ENCODE data around the gene GATA5. TPM values are rescaled to one million over a fixed set of nuclear protein-coding genes. Genes with fewer than 3 reads are reported as not detected.

GATA5 gene
- total and polyA plus RNA-seq, 2 donors (not counting 3 experiments of a cell fraction or from before 2014, with no cell fraction given) = not detected

DNA sequence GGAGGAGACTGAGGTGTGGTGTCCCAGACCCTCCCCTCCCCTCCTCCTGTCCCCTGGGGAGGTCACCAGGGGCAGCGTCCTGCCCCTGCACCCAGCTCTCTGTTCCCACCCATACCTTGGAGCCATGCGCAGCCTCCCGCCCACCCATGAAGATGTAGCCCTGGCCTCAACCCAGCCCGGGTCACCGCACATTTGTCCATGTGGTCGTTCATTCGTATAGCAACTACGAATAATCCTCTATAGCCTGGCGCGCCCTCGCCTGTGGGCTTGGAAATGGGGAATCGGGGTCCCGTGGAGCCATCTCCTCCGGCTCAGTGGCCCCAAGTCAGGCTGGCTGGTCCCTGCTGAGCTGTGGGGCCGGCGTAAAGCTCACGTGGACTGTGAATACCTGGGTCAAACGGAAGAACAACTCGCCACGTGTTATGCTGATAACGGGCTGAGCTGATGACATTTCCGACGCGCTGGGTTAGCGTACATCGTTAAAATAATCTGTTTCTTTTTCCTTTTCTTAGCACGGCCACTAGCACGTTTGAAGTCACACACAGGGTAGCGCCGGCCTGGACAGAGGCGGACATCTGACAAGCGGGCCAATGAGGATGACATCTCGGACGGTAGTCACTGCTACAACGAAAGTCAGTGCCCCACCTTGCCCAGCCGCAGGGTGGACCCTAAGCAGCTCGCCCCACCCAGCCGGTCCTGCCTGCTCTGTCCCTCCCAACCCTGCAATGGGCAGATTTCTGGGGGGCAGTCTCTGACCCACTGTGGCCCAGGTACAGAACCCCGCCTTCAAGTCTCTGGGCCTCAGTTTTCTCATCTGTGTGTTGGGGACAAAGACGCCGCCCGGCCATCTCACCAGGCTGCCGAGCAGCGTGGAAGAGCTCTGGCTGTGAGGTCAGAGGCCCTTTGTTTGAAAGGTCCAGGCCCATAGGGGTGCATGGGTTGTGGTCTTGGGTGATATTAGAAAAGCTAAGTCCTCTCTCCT lies 28.6 kb downstream of the GATA5 start:
- ChIA-PET POLR2A (no interaction called here), CTCF (interaction anchor here (1.0 kb wide), 1 partner anchor 38 kb away, joined by 3 read pairs; no protein-coding TSS in a partner anchor)
- Histone ChIP-seq H3K79me2 (ENCODE audit: control insufficient read depth, insufficient read depth, low read length) (no peaks in the 10 kb centered on the region), H3K9ac (replicated peaks; ENCODE audit: extremely low read depth, insufficient read depth, low read length) (no peak overlapping the region), H3K27me3 (ENCODE audit: control insufficient read depth in 2 of 2, insufficient read depth in 2 of 2, low read length in 2 of 2) (no peaks in the 10 kb centered on the region), H3K4me1 (ENCODE audit: control insufficient read depth, extremely low read depth, insufficient read depth, low read length) (no peaks in the 10 kb centered on the region), H2AFZ (ENCODE audit: low read depth, low read length) (no peak overlapping the region), H3K9me1 (replicated peaks; ENCODE audit: control insufficient read depth, extremely low read depth, insufficient read depth, low read length) (no peaks in the 10 kb centered on the region), H3K4me3 (replicated peaks in 1 of 3; ENCODE audit: insufficient read depth in 1 of 3, low read depth in 1 of 3, low read length in 3 of 3) (no peak overlapping the region), H3K4me2 (ENCODE audit: insufficient read depth, low read length) (no peak overlapping the region), H3K27ac (ENCODE audit: insufficient read depth, low read depth, low read length) (no peak overlapping the region), H3K36me3 (ENCODE audit: control insufficient read depth in 2 of 2, extremely low read depth in 1 of 2, insufficient read depth in 2 of 2, low read length in 2 of 2) (no peaks in the 10 kb centered on the region), H3K9me3 (replicated peaks; ENCODE audit: control insufficient read depth, insufficient read depth, low read length) (no peaks in the 10 kb centered on the region), H4K20me1 (replicated peaks; ENCODE audit: control insufficient read depth, extremely low read depth, insufficient read depth, low read length) (no peaks in the 10 kb centered on the region)
- FAIRE-seq (no peak), DNase-seq (ENCODE audit: low read depth, low spot score) (no peak)
- TF ChIP-seq GATA2 (IDR thresholded peaks at IDR 0.05; ENCODE audit: insufficient read depth, insufficient read length, low read depth, low read length) = no peak
- TF ChIP-seq, protein P1, sequence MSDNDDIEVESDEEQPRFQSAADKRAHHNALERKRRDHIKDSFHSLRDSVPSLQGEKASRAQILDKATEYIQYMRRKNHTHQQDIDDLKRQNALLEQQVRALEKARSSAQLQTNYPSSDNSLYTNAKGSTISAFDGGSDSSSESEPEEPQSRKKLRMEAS (IDR thresholded peaks at IDR 0.05; ENCODE audit: insufficient read depth, insufficient read length) = no peak
- TF ChIP-seq POLR2AphosphoS5 (IDR thresholded peaks at IDR 0.05; ENCODE audit: insufficient read depth, low read depth, low read length) = no peak
- TF ChIP-seq POLR2A (IDR thresholded peaks at IDR 0.05; ENCODE audit: low read depth, low read length) = no peak
- TF ChIP-seq, protein P2, sequence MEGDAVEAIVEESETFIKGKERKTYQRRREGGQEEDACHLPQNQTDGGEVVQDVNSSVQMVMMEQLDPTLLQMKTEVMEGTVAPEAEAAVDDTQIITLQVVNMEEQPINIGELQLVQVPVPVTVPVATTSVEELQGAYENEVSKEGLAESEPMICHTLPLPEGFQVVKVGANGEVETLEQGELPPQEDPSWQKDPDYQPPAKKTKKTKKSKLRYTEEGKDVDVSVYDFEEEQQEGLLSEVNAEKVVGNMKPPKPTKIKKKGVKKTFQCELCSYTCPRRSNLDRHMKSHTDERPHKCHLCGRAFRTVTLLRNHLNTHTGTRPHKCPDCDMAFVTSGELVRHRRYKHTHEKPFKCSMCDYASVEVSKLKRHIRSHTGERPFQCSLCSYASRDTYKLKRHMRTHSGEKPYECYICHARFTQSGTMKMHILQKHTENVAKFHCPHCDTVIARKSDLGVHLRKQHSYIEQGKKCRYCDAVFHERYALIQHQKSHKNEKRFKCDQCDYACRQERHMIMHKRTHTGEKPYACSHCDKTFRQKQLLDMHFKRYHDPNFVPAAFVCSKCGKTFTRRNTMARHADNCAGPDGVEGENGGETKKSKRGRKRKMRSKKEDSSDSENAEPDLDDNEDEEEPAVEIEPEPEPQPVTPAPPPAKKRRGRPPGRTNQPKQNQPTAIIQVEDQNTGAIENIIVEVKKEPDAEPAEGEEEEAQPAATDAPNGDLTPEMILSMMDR (IDR thresholded peaks at IDR 0.05; ENCODE audit: extremely low read depth in 1 of 2, insufficient read depth in 1 of 2, low read depth in 1 of 2, low read length in 2 of 2) = no peak
- TF ChIP-seq MYC (IDR thresholded peaks at IDR 0.05; ENCODE audit: low read depth, low read length) = no peak
- TF ChIP-seq FOS (IDR thresholded peaks at IDR 0.05; ENCODE audit: borderline replicate concordance, insufficient read depth, low read length) = no peak
- no peak for TF ChIP-seq EZH2 (IDR thresholded peaks at IDR 0.05; ENCODE audit: borderline replicate concordance, low read depth, low read length, severe bottlenecking)
- no peak for TF ChIP-seq JUN (IDR thresholded peaks at IDR 0.05; ENCODE audit: borderline replicate concordance, insufficient read depth, insufficient read length, low read depth)
- BruUV-seq (replicated peaks) = no TSS peak
- dilution Hi-C loops (cut with MboI; ENCODE audit: extremely low pct_ligation_motif_present, low sequenced_read_pairs) = no loop called here
- intact Hi-C loops (cut with micrococcal nuclease) = no loop called here

Measured in endothelial cell of umbilical vein (primary cell).